B cell (primary cell): ENCODE data around the gene TENM4. TPM values are rescaled to one million over a fixed set of nuclear protein-coding genes. Genes with fewer than 3 reads are reported as not detected.

Experiments
- ATAC-seq: fragments of 200-7000 bp; cut with Tn5 transposase; one replicate; pipeline ENCODE4 v1.10.0; 2021; ENCODE audit warnings: low read depth, mild to moderate bottlenecking, moderate number of reproducible peaks, moderate library complexity
- CTCF ChIA-PET: fragments of 350-600 bp; sonication (Branson Sonifier 250); formaldehyde crosslinking; loops from one replicate; lab custom pipeline; 2021; ENCODE audit warnings: antibody characterized with exemption, inconsistent platforms; lab: Charles Lee
- POLR2A ChIA-PET: fragments of 350-600 bp; sonication (Branson Sonifier 250); formaldehyde crosslinking; loops from one replicate; lab custom pipeline; 2021; ENCODE audit warnings: antibody characterized with exemption; lab: Charles Lee
- DNase-seq: peaks from one replicate; pipeline ENCODE4 v3.0.0; 2013
- H2AFZ ChIP-seq: 2 replicates; pipeline ENCODE4 v1.6.1; 2012; ENCODE audit warnings: mild to moderate bottlenecking, low read depth, low read length; ENCODE audit not compliant: insufficient read depth, poor library complexity, severe bottlenecking
- H3K27ac ChIP-seq, 2 donors: 1 replicate in 1 of 2; 2 replicates in 1 of 2; pipeline ENCODE4 v1.5.1; 2012 to 2013; ENCODE audit warnings: low read length in 2 of 2, mild to moderate bottlenecking in 2 of 2, moderate library complexity in 1 of 2
- H3K27me3 ChIP-seq, 4 experiments: fragments of 200-600 bp in 1 of 4; sonication (generic) in 1 of 4; replicated peaks in 1 of 4; 1 replicate in 2 of 4; 2 replicates in 2 of 4; pipeline versions ENCODE4 v1.6.1 to v1.7.0; 2013 to 2016; ENCODE audit warnings: low read length in 3 of 4, mild to moderate bottlenecking in 2 of 4, mixed read lengths in 1 of 4, moderate library complexity in 1 of 4; ENCODE audit not compliant: insufficient read depth in 4 of 4, control insufficient read depth in 3 of 4; ENCODE audit errors: control extremely low read depth in 1 of 4
- H3K36me3 ChIP-seq, 2 experiments: replicated peaks in 1 of 2; 1 replicate in 1 of 2; 2 replicates in 1 of 2; pipeline versions ENCODE4 v1.6.1 to v1.7.1; 2013; ENCODE audit warnings: low read length in 1 of 2; ENCODE audit not compliant: insufficient read depth in 2 of 2, control insufficient read depth in 1 of 2; ENCODE audit errors: control extremely low read depth in 1 of 2, extremely low read depth in 1 of 2
- H3K4me1 ChIP-seq, 2 donors: fragments of 200-600 bp in 1 of 2; sonication (generic) in 1 of 2; 1 replicate in 1 of 2; 2 replicates in 1 of 2; pipeline versions ENCODE4 v1.5.1 to v1.6.1; 2013 to 2017; ENCODE audit warnings: low read length in 2 of 2; ENCODE audit not compliant: control insufficient read depth in 2 of 2, insufficient read depth in 2 of 2
- H3K4me2 ChIP-seq: replicated peaks from 2 replicates; pipeline ENCODE3; 2012; ENCODE audit warnings: mild to moderate bottlenecking, low read depth, low read length; ENCODE audit not compliant: poor library complexity, severe bottlenecking
- H3K4me3 ChIP-seq, 5 experiments: fragments of 200-600 bp in 1 of 5; sonication (generic) in 1 of 5; 1 replicate in 3 of 5; 2 replicates in 2 of 5; pipeline versions ENCODE4 v1.5.1 to v1.7.0; 2011 to 2016; ENCODE audit warnings: low read length in 4 of 5, mild to moderate bottlenecking in 4 of 5, low read depth in 2 of 5, control low read depth in 1 of 5, moderate library complexity in 1 of 5; ENCODE audit not compliant: insufficient read depth in 1 of 5; ENCODE audit errors: control extremely low read depth in 1 of 5, extremely low read depth in 1 of 5
- H3K79me2 ChIP-seq: fragments of 200-600 bp; sonication (generic); one replicate; pipeline ENCODE4 v1.6.0; 2016; ENCODE audit warnings: low read length; ENCODE audit not compliant: control insufficient read depth, insufficient read depth
- H3K9ac ChIP-seq: fragments of 200-600 bp; sonication (generic); 2 replicates; pipeline ENCODE4 v1.6.1; 2017; ENCODE audit warnings: mild to moderate bottlenecking, low read length, moderate library complexity
- H3K9me3 ChIP-seq, 3 donors: one replicate each; pipeline versions ENCODE4 v1.6.1 to v1.7.1; 2013; ENCODE audit warnings: low read length in 2 of 3; ENCODE audit not compliant: control insufficient read depth in 2 of 3, insufficient read depth in 1 of 3; ENCODE audit errors: control extremely low read depth in 1 of 3
- H4K20me1 ChIP-seq: 2 replicates; pipeline ENCODE4 v1.6.0; 2012; ENCODE audit warnings: mild to moderate bottlenecking, low read length; ENCODE audit not compliant: insufficient read depth, control insufficient read depth, poor library complexity, severe bottlenecking
- H3K27ac Mint-ChIP-seq: one replicate; pipeline ENCODE4 v1.8.0; 2021; ENCODE audit warnings: mixed read lengths
- H3K27me3 Mint-ChIP-seq: one replicate; pipeline ENCODE4 v1.8.0; 2021; ENCODE audit warnings: mixed read lengths
- H3K4me1 Mint-ChIP-seq: one replicate; pipeline ENCODE4 v1.8.0; 2021; ENCODE audit warnings: mixed read lengths
- H3K4me3 Mint-ChIP-seq: one replicate; pipeline ENCODE4 v1.8.0; 2021; ENCODE audit warnings: mixed read lengths
- H3K9me3 Mint-ChIP-seq: one replicate; pipeline ENCODE4 v1.8.0; 2022; ENCODE audit warnings: mixed read lengths; ENCODE audit not compliant: insufficient read depth
- CTCF ChIP-seq: fragments of 200-600 bp; IDR thresholded peaks from one replicate; pipeline ENCODE4 v1.8.0; 2022; ENCODE audit warnings: antibody characterized with exemption, mild to moderate bottlenecking
- EZH2 ChIP-seq: IDR thresholded peaks from 2 replicates; pipeline ENCODE4 v1.6.1; 2012; ENCODE audit warnings: borderline replicate concordance, low read depth, mild to moderate bottlenecking, moderate library complexity, low read length; ENCODE audit not compliant: insufficient read depth, poor library complexity, severe bottlenecking
- WGBS: methylation state at CpG from one replicate; pipeline ENCODE4 v1.1.5; 2013; ENCODE audit warnings: missing lambda C conversion rate; ENCODE audit not compliant: insufficient coverage; 5-methylcytosine and 5-hydroxymethylcytosine counted together
- intact Hi-C: fragments of 100-400 bp; cut with micrococcal nuclease; formaldehyde crosslinking; loops from one replicate; pipeline ENCODE4 v1.10.0; 2022
- polyA plus RNA-seq: library from polyadenylated mRNA; depleted of rRNA; stranded (reverse); fragments of >200 nt; gene quantifications from 2 replicates; pipeline ENCODE4 v1.2.3, GENCODE V29; 2012
- total RNA-seq, 2 donors: library from RNA; stranded (reverse); fragments of 120-200 nt in 1 of 2; gene quantifications; 1 replicate in 1 of 2; 2 replicates in 1 of 2; pipeline versions ENCODE4 v1.2.3 to v1.2.4, GENCODE V29; 2013 to 2022

The TENM4 gene
- total and polyA plus RNA-seq, 2 donors (not counting 1 experiment from before 2014, with no cell fraction given): 0.09 to 5.7 TPM

DNA sequence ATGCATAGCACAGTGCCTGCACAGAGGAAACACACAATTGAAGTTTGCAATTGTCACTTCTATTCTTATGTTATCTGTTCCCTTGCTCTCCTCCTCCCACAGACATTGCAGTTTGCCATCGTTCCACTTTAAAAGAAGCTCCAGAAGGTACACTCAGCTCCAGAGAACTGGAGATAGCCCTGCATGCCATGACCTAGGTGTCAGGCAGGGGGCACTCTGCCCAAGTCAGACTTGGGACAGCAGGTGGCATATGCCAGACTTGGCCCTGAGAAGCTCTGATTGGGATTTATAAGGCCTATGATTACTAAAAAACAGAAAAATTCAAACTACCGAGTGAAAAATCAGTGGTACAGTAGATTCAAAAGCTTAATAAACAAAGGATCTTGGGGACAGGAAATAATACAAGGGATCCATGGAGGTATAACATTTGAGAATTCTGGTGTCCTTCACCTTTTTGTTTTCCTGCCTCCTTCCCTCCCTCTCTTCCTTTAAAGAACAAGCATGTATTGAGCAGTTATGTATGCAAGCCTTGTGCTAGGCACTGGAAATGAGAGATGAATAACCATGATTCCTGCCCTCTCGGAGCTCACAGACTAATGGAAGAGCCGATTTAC lies 40.0 kb downstream of the TENM4 start:
- H4K20me1 ChIP-seq: no peaks in the 10 kb centered on the region
- no peak overlapping the region for H3K4me3 ChIP-seq
- Mint-ChIP-seq H3K27ac (no peak overlapping the region), H3K27me3 (peaks cover 10% of the 10 kb centered on the region), H3K4me3 (no peak overlapping the region), H3K4me1 (peaks cover 5% of the 10 kb centered on the region), H3K9me3 (no peaks in the 10 kb centered on the region)
- ATAC-seq: peak; percentile 56
- CTCF ChIA-PET: interaction anchor here (1.0 to 4.5 kb wide), 11 partner anchors 8 to 756 kb away, joined by 3 to 76 read pairs (median 6); partner anchors contain the start of gene TENM4
- H3K36me3 ChIP-seq: no peaks in the 10 kb centered on the region
- no peaks in the 10 kb centered on the region for H3K9me3 ChIP-seq
- H3K4me2 ChIP-seq: no peak overlapping the region
- H3K79me2 ChIP-seq: no peaks in the 10 kb centered on the region
- H3K27ac ChIP-seq: no peak overlapping the region
- peaks cover 0 to 13% (median 0%) of the 10 kb centered on the region in 4 experiments for H3K27me3 ChIP-seq
- no peak overlapping the region for H2AFZ ChIP-seq
- 88% methylated on average over 3 of the region's 4 CpGs for WGBS
- peak; percentile 30 for DNase-seq
- intact Hi-C loops: no loop called here
- TF ChIP-seq EZH2: no peak
- peak; percentile 54 for TF ChIP-seq CTCF
- no peak overlapping the region for H3K9ac ChIP-seq
- POLR2A ChIA-PET: no interaction called here
- H3K4me1 ChIP-seq: peaks cover 1 to 4% of the 10 kb centered on the region in 2 donors

GRCh38 chr11:79400206-79400605 lies 40.6 kb downstream of the TENM4 start:
- Histone ChIP-seq H2AFZ (no peak overlapping the region), H3K4me1 (peaks cover 0 to 3% of the 10 kb centered on the region in 2 donors), H3K27me3 (peaks cover 0 to 13% (median 0%) of the 10 kb centered on the region in 4 experiments), H3K79me2 (no peaks in the 10 kb centered on the region), H3K27ac (no peak overlapping the region), H3K9me3 (no peaks in the 10 kb centered on the region), H4K20me1 (no peaks in the 10 kb centered on the region), H3K4me3 (no peak overlapping the region), H3K36me3 (no peaks in the 10 kb centered on the region), H3K9ac (no peak overlapping the region), H3K4me2 (no peak overlapping the region)
- Mint-ChIP-seq H3K27me3 (peaks cover 12% of the 10 kb centered on the region), H3K4me1 (peaks cover 4% of the 10 kb centered on the region), H3K9me3 (no peaks in the 10 kb centered on the region), H3K4me3 (no peak overlapping the region), H3K27ac (no peak overlapping the region)
- ChIA-PET CTCF (interaction anchor here (1.0 to 4.5 kb wide), 10 partner anchors 9 to 755 kb away, joined by 3 to 76 read pairs (median 6); partner anchors contain the start of gene TENM4), POLR2A (no interaction called here)
- no peak for TF ChIP-seq CTCF
- TF ChIP-seq EZH2: no peak
- DNase-seq: no peak
- 54% methylated on average over 1 of the region's 2 CpGs for WGBS
- no peak for ATAC-seq
- intact Hi-C loops: no loop called here
